Keratinocyte (primary cell): ENCODE measurements around the gene ARHGAP9. TPM values are rescaled to one million over a fixed set of nuclear protein-coding genes. Genes with fewer than 3 reads are reported as not detected.

ENCODE experiments used
- DNase-seq: peaks from one replicate; pipeline ENCODE4 v3.0.0-alpha.2; 2011; ENCODE audit warnings: low read depth, missing footprints, low spot score
- FAIRE-seq: peaks from 2 replicates; lab custom pipeline; 2011; peaks lifted over from hg19 to GRCh38; lab: Jason Lieb, UNC
- H2AFZ ChIP-seq: 2 replicates; pipeline ENCODE4 v1.6.0; 2012; ENCODE audit warnings: low read length, control low read depth, inconsistent platforms; ENCODE audit not compliant: control insufficient read depth
- H3K27ac ChIP-seq: 2 replicates; pipeline ENCODE4 v1.5.1; 2011; ENCODE audit warnings: low read length; ENCODE audit not compliant: control insufficient read depth, insufficient read depth
- H3K27me3 ChIP-seq: 3 replicates; pipeline ENCODE4 v1.6.0; 2011; ENCODE audit warnings: low read length; ENCODE audit not compliant: control insufficient read depth, insufficient read depth; ENCODE audit errors: extremely low read depth
- H3K36me3 ChIP-seq, 2 experiments: 2 replicates in 1 of 2; 3 replicates in 1 of 2; pipeline ENCODE4 v1.5.1; 2011; ENCODE audit warnings: low read length in 2 of 2, mild to moderate bottlenecking in 1 of 2; ENCODE audit not compliant: control insufficient read depth in 2 of 2, insufficient read depth in 2 of 2; ENCODE audit errors: extremely low read depth in 1 of 2
- H3K4me1 ChIP-seq: 3 replicates; pipeline ENCODE4 v1.5.1; 2011; ENCODE audit warnings: low read length; ENCODE audit not compliant: control insufficient read depth, insufficient read depth; ENCODE audit errors: extremely low read depth
- H3K4me2 ChIP-seq: 3 replicates; pipeline ENCODE4 v1.6.0; 2011; ENCODE audit warnings: low read depth, low read length; ENCODE audit not compliant: control insufficient read depth, insufficient read depth; ENCODE audit errors: extremely low read depth
- H3K4me3 ChIP-seq, 3 experiments: fragments of 200-600 bp in 1 of 3; sonication (generic) in 1 of 3; 2 replicates in 2 of 3; 3 replicates in 1 of 3; pipeline ENCODE4 v1.5.1; 2011 to 2016; ENCODE audit warnings: low read length in 3 of 3, mild to moderate bottlenecking in 3 of 3, control low read depth in 2 of 3, inconsistent platforms in 1 of 3, low read depth in 1 of 3, mixed read lengths in 1 of 3, mixed run types in 1 of 3, moderate library complexity in 1 of 3; ENCODE audit not compliant: control insufficient read depth in 2 of 3, insufficient read depth in 2 of 3; ENCODE audit errors: extremely low read depth in 1 of 3
- H3K79me2 ChIP-seq: 2 replicates; pipeline ENCODE4 v1.6.0; 2012; ENCODE audit warnings: low read length; ENCODE audit not compliant: control insufficient read depth, insufficient read depth
- H3K9ac ChIP-seq: 3 replicates; pipeline ENCODE4 v1.6.0; 2011; ENCODE audit warnings: low read length; ENCODE audit not compliant: control insufficient read depth, insufficient read depth; ENCODE audit errors: extremely low read depth
- H3K9me1 ChIP-seq: 3 replicates; pipeline ENCODE4 v1.6.0; 2011; ENCODE audit warnings: low read length; ENCODE audit not compliant: control insufficient read depth, insufficient read depth; ENCODE audit errors: extremely low read depth
- H3K9me3 ChIP-seq: 2 replicates; pipeline ENCODE4 v1.5.1; 2012; ENCODE audit warnings: low read depth, low read length; ENCODE audit not compliant: control insufficient read depth
- H4K20me1 ChIP-seq: 3 replicates; pipeline ENCODE4 v1.6.0; 2011; ENCODE audit warnings: low read length; ENCODE audit not compliant: control insufficient read depth, insufficient read depth; ENCODE audit errors: extremely low read depth
- EZH2 ChIP-seq: IDR thresholded peaks from one replicate; pipeline ENCODE4 v1.6.1; 2012; ENCODE audit warnings: inconsistent platforms, mild to moderate bottlenecking, low read length, moderate library complexity
- dilution Hi-C: fragments of 300-500 bp; cut with MboI; formaldehyde crosslinking; loops from one replicate; pipeline ENCODE4 v1.7.0; 2020; ENCODE audit warnings: low sequenced_read_pairs; ENCODE audit not compliant: extremely low pct_ligation_motif_present
- polyA plus RNA-seq, 5 experiments: library from polyadenylated mRNA; depleted of rRNA in 3 of 5; stranded (reverse) in 3 of 5; stranded (forward) in 1 of 5; unstranded in 1 of 5; fragments of >200 nt; gene quantifications; 1 replicate in 1 of 5; 2 replicates in 3 of 5; 3 replicates in 1 of 5; pipeline versions ENCODE4 v1.2.1 to v1.2.3, GENCODE V29; 2011 to 2012; ENCODE audit warnings: missing spikeins in 2 of 5, low read depth in 1 of 5, low replicate concordance in 1 of 5
- TF ChIP-seq, protein P1 (sequence below), 3 experiments: IDR thresholded peaks in 1 of 3; conservative IDR thresholded peaks in 1 of 3; optimal IDR thresholded peaks in 1 of 3; 2 replicates in 2 of 3; 3 replicates in 1 of 3; pipeline versions ENCODE3 to v1.5.1; 2011; ENCODE audit warnings: low read length in 3 of 3, mild to moderate bottlenecking in 3 of 3, moderate library complexity in 2 of 3, control low read depth in 1 of 3, inconsistent platforms in 1 of 3; ENCODE audit not compliant: insufficient read depth in 2 of 3; ENCODE audit errors: extremely low read depth in 1 of 3

The ARHGAP9 gene
- polyA plus RNA-seq, 1 donor (not counting 4 experiments of a cell fraction or from before 2014, with no cell fraction given): not detected

DNA sequence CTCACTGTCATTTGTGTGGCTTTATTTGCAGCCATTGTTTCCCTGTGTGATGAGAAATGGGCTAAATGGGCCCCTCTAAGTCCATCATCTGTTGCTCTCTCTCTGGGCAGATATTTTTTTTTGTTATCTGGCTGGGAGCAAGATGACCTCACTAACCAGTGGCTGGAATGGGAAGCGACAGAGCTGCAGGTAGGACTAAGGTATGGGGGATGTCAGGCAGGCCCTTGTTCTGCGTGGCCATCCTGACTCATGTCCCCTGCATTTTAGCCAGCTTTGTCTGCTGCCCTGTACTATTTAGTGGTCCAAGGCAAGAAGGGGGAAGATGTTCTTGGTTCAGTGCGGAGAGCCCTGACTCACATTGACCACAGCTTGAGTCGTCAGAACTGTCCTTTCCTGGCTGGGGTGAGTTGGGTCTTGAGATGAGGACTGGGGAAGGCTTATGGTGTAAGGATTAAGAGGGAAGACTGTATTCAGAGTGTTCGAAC is 9.5 kb upstream of the ARHGAP9 start:
- peak overlapping the region; percentile 85 for H3K4me2 ChIP-seq
- FAIRE-seq (no peak), DNase-seq (no peak)
- H3K9me1 ChIP-seq: no peaks in the 10 kb centered on the region
- H3K4me1 ChIP-seq: peaks cover 9% of the 10 kb centered on the region
- no peaks in the 10 kb centered on the region for H3K27me3 ChIP-seq
- H4K20me1 ChIP-seq: no peaks in the 10 kb centered on the region
- H3K27ac ChIP-seq: peak overlapping the region; percentile 87
- peaks cover 22 to 25% of the 10 kb centered on the region in 2 experiments for H3K36me3 ChIP-seq
- H3K79me2 ChIP-seq: peaks cover 28% of the 10 kb centered on the region
- no peaks in the 10 kb centered on the region for H3K9me3 ChIP-seq
- TF ChIP-seq EZH2: no peak
- TF ChIP-seq, protein P1, sequence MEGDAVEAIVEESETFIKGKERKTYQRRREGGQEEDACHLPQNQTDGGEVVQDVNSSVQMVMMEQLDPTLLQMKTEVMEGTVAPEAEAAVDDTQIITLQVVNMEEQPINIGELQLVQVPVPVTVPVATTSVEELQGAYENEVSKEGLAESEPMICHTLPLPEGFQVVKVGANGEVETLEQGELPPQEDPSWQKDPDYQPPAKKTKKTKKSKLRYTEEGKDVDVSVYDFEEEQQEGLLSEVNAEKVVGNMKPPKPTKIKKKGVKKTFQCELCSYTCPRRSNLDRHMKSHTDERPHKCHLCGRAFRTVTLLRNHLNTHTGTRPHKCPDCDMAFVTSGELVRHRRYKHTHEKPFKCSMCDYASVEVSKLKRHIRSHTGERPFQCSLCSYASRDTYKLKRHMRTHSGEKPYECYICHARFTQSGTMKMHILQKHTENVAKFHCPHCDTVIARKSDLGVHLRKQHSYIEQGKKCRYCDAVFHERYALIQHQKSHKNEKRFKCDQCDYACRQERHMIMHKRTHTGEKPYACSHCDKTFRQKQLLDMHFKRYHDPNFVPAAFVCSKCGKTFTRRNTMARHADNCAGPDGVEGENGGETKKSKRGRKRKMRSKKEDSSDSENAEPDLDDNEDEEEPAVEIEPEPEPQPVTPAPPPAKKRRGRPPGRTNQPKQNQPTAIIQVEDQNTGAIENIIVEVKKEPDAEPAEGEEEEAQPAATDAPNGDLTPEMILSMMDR (optimal IDR thresholded peaks at IDR 0.05 in 1 of 3, IDR thresholded peaks at IDR 0.05 in 1 of 3, conservative IDR thresholded peaks at IDR 0.05 in 1 of 3; ENCODE audit: extremely low read depth in 1 of 3, insufficient read depth in 2 of 3, low read length in 3 of 3): no peak
- H2AFZ ChIP-seq: no peak overlapping the region
- dilution Hi-C loops: no loop called here
- peak overlapping the region; percentile 94 for H3K9ac ChIP-seq
- peak overlapping the region; percentile 81 to 99 (median 96) for H3K4me3 ChIP-seq

DNA sequence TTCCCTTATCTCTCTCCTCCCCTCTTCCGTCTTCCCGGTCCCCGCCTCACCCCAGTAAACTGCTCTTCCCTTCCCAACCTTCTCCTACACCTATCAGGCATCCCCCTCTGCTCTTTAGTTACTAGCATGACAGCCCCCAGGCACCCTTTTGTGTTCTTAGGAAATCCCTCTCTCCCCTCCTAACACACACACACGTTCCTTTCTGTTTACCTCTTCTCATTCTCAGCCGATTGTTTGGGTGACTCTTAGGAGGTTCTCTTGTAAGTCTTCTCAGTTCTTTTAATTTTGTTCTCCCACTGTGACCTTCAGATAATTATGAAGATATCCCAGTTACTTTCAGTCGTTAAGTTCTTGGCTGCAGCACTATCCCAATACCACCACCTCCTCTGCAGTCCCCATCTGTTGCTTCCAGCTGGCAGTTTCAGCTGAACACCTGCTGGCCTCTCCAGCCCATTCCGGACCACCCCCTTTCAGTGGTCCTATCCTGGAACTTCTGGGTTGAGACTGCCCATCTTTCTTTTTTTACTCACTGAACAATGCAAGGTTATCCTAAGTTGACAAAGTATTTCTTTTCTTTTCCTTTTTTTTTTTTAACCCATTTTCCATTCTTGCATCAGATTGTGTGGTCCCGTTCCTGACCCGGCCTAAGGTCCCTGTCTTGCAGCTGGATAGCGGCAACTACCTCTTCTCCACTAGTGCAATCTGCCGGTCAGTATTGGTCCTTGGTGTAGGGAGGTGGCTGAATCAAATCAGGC is 8.9 kb upstream of the ARHGAP9 start:
- Histone ChIP-seq H3K79me2 (peaks cover 28% of the 10 kb centered on the region), H3K27ac (peak overlapping the region; percentile 87), H3K4me2 (peak overlapping the region; percentile 85), H3K9ac (peak overlapping the region; percentile 94), H3K9me1 (no peaks in the 10 kb centered on the region), H2AFZ (peak overlapping the region; percentile 87), H4K20me1 (no peaks in the 10 kb centered on the region), H3K4me3 (peak overlapping the region; percentile 81 to 99 (median 96)), H3K9me3 (no peaks in the 10 kb centered on the region), H3K36me3 (peaks cover 22 to 25% of the 10 kb centered on the region in 2 experiments), H3K27me3 (no peaks in the 10 kb centered on the region), H3K4me1 (peaks cover 9% of the 10 kb centered on the region)
- DNase-seq: no peak
- FAIRE-seq: no peak
- TF ChIP-seq, protein P1 (optimal IDR thresholded peaks at IDR 0.05 in 1 of 3, IDR thresholded peaks at IDR 0.05 in 1 of 3, conservative IDR thresholded peaks at IDR 0.05 in 1 of 3; ENCODE audit: extremely low read depth in 1 of 3, insufficient read depth in 2 of 3, low read length in 3 of 3): no peak
- TF ChIP-seq EZH2: no peak
- dilution Hi-C loops: no loop called here
